Bone marrow (tissue), 2 donors: ENCODE results near the gene ECHDC1.
"Not testable (repeated sequence)": the region's sequence is repeated elsewhere in the genome, so short reads cannot be mapped to it uniquely, and the experiment has no call there.

Source experiments
- DNase-seq, 2 donors: peaks; one replicate each; lab custom pipeline; 2025; lab: John Stamatoyannopoulos, UW

ECHDC1 gene

GRCh38 chr6:127342946-127343808 is at the start of gene ECHDC1:
Gene ECHDC1, minus strand, starts transcription at chr6:127343609. Its CDS starts 12,581 bp downstream, at chr6:127331028.
- peak; percentile 47 to 70 for DNase-seq

DNA sequence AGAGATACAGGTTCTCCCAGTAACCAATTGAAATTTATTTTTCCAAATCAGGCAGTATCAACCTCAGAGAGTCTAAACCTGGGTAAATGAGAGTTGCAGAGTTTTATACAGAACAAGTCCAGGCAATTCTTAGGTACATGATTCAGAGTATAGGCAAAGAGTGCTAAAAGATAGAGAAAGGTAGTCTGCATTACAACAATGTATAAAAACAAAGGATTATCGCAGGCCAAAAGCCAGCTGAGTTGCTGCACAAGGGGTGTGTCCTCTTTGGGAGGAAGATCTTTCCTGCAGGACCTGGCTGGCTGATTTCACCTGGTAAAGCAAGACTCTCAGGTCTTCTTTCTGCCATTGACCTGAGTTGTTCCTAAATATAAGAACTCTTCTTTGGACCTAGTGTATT is 48.9 kb upstream of the ECHDC1 start:
- no peak for DNase-seq

DNA sequence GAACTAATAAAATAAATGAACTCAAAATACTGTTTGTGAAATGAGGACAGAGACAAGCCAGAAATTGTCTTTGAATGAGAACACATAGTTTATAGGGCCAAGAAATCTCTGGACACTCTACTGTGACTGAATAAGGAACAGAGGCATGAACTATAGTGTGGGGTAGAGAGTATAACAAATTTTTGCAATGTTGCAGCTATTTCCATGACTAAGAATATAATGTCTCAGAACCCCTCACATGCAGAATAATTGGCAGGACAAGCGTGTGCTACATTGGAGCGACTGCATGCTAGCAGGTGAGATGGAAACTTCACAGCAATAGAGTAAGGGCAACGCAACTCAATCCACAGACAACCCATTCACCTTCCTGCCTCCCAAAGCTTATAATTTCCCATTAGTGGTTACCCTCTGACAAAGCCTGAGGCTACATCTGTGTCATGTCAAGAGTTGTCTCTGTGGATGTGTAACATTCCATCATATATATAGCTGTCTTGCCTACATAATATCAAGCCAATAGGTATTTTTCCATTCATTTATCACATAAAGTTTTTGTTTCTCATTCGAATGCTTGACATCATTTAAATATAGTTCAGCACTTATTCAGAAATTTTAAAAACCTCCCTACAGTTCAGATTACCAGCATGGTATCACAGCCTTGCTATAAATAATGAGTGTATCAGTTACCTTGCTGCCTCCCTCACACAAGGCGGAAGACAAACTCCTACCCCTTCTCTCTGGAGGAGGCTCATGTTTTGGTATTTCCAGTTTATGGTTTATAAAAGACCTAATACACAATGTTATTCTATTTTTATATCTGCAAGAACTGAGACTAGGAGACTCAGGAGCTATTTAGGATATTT is 47.9 kb upstream of the ECHDC1 start:
- DNase-seq, result no peak

GRCh38 chr6:127389706-127390105 is 46.3 kb upstream of the ECHDC1 start:
- DNase-seq, result no peak

DNA sequence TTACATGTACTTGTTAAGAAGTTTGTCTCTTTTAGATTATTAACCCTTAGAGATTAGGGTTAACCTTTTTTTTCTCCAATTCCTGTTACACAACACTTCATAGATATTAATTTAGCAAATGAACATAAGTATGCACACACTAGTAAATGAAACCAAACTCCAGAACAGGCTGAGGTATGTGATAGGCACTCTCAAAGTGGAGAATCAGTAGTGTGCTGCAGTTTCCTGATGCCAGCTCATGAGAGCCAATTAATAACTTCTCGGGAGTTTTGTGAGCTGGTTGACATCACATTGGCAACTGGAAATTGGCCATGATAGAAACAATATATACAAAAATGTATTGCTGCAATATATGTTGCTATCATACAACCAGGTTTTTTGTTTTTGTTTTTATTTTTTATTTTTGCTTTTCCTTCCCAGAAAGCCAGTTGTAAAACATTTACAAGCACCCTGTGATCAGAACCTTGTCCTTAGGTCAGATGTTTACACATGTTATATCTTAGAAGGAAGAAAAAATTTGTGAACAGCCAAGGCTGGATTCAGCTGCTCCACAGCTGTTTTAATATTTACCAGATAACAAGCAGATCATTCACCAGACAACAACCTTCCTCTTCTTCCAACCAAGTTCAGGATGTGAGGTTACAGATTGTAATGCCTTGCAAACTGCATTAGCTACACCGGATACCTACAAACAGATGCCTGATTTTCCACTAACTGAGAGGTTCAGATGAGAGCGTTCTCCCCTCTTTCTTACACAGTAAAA is 42.4 kb upstream of the ECHDC1 start:
- no peak for DNase-seq

GRCh38 chr6:127384848-127385247 is 41.4 kb upstream of the ECHDC1 start:
- not testable (repeated sequence) for DNase-seq

DNA sequence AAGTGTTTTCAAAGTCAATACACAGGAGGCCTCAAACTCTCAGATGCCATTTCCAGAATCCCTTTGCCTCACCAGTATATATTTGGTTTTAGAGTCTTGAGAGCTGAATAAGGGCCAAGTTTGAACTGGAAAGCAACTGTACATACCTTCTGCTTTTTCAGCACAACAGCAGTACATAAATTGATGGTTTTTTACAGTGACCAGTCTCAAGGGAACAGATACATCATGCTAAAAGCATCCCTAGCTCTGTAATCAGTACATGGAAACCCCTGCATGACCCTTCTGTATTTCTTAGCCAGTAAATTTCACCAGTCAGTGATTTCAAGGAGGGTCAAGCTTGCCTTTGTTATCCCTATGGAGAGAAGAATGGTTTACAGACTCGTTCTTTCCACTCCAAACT is 40.6 kb upstream of the ECHDC1 start:
- no peak for DNase-seq

DNA sequence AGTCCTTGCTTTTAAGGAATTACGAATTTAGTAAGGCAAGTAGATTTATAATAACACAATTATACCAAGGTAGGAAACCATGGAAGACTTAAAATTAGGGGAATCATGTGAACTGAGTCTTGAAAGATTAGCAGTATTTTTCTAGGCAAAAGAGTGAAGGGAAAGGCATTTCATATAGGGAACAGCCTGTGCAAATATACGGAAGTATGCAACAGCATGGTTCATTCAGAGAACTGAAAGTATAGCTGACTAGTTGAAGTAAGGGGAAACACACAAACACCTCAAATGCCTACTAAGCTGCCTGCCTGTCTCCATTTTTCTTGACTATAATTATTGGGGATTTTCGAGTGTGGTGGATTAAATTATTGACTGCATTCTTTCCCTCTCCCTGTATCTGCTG is 39.0 kb upstream of the ECHDC1 start:
- DNase-seq, result no peak

DNA sequence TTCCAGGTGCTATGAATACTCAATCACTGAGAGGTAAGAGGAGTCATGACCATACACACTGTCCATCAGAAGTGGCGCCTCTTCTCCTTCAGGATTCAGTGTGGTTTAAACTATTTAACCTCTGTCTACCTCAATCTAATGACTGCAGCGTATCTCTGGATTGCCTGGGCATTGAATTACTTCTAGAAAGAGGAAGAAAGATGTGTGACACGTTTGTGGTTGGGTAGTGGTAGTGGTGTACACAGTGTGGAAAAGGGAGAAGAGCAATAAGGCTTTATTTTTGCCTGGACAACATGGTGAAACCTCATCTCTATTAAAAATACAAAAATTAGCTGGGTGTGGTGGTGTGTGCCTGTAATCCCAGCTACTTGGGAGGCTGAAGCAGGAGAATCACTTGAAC is 38.0 kb upstream of the ECHDC1 start:
- DNase-seq, result no peak

DNA sequence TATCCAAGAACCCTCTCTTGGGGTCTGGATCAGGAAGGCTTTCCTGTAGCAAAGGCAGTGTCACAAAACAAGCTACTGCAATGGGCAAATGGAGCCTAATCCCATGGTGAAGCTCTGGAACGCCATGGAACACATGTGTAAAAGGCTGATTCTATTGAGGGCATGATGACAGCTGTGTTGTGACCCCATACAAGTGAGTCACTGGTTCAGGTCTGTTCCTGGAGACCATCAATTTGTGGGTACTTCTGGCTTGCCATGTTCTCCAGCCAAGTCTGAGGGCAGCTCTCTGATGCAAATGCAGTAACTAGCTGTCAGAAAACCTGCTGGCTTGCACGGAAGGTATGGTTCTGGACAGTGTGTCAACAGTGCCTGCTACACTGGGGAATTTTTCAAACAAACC is 33.3 kb upstream of the ECHDC1 start:
- no peak for DNase-seq

GRCh38 chr6:127367023-127367375 is 23.6 kb upstream of the ECHDC1 start:
- no peak for DNase-seq

DNA sequence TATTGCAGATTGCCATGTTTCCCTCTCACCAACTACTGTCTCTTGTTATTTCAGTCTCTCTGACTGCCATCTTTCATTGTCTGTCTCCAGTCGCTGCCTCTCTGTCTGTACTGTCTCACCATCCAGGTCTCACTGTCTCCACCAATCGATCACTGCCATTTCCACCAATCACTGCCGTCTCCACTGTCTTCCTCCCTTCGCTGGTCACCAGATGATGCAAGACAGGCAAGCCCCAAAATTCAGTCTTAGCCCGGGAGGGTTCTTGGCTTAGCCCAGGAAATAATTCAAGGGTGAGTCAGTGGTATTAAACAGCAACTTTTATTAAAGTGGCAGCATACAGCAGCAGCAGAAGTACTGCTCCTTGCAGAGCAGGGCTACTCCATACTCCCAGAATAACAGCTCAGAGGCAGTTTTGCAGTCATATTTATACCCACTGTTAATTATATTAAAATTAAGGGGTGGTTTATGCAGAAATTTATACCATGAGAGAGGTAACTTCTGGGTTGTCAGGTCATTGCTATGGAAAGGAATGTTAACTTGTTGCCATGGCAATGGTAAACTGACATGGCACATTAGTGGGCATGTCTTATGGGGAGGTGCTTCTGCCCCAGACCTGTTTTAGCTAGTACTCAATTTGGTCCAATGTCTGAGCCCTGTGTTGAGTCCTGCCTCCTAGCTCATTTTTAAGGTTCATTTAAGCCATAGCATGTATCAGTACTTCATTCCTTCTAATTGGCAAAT is 23.0 kb upstream of the ECHDC1 start:
- peak in 1 of 2 donors; percentile 30 for DNase-seq

DNA sequence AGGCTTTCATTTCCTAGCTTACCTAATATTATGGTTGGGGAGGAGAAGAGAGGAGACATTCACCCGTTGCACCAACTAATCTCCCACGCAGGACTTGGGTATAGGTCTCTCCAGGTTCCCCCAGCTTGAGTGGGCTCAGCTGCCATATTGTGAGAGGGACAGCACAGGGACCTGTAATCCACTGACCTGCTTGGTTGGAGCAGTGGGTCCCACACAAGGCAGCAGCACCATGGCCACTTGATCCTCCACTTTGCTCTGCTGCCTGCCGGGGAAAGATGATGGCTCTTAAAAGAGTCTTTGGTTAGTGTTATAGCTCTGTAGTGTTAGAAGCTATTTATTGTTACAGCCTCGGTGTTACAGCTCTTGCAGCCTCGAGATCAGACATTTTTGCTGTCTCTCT is 22.5 kb upstream of the ECHDC1 start:
- DNase-seq, result no peak

DNA sequence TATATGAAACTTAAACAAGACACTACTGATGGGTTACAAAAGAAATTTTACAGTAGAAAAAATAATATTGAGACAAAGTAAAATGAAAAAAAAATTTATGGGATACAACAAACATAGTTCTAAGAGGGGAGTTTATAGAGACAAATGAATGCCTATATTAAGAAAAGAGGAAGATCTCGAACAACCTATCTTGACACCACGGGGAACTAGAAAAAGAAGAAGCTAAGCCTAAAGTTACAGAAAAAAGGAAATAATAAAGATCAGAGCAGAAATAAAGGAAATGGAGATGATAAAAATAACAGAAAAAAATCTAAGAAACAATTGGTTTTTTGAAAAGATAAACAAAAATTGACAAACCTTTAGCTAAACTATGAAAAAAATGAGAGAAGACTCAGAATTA is 9.1 kb upstream of the ECHDC1 start:
- DNase-seq, result peak in 1 of 2 donors; percentile 69

- no peak for DNase-seq
Observed at GRCh38 chr6:127349980-127350379, 6.6 kb upstream of the ECHDC1 start.

DNA sequence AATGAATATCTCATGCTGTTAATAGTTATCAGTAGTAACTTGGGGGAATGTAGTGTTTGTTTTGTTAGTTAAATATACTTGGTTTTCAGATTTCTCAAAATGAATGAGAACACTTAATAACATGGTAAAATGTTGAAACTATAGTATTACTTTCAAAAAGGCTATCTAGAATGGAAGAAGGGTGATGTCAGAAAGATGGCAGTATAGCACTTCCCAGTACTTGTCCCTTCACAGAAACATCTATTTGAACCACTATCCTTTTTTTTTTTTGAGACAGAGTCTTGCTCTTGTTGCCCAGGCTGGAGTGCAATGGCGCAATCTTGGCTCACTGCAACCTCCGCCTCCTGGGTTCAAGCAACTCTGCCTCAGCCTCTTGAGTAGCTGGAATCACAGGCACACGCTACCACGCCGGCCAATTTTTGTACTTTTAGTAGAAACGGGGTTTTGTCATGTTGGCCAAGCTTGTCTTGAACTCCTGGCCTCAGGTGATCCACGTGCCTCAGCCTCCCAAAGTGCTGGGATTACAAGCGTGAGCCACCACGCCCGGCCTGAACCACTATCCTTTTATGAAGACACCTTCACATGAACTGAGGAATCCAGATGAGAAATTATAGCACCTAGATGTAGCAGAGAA is 4.7 kb upstream of the ECHDC1 start:
- no peak for DNase-seq

DNA sequence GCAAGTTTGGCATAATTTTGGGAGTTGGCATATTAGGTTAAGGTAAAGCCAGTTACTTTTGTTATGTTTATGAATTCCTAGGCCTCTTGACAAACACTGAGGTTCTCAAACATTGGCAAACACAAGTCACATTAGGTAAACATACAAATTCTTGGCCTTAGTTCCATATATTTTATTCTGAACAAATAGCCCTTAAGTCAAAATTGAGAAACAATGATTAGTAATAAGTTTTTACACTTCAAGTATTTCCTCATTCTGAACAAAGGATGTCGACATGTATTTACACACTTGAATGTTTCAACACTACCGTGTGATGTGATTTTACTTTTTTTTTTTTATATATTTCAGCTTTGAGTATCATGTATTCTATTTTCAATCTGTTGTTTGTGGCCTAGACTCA is 3.8 kb upstream of the ECHDC1 start:
- no peak for DNase-seq

- no peak for DNase-seq
Observed at GRCh38 chr6:127345521-127345920, 2.1 kb upstream of the ECHDC1 start.

DNA sequence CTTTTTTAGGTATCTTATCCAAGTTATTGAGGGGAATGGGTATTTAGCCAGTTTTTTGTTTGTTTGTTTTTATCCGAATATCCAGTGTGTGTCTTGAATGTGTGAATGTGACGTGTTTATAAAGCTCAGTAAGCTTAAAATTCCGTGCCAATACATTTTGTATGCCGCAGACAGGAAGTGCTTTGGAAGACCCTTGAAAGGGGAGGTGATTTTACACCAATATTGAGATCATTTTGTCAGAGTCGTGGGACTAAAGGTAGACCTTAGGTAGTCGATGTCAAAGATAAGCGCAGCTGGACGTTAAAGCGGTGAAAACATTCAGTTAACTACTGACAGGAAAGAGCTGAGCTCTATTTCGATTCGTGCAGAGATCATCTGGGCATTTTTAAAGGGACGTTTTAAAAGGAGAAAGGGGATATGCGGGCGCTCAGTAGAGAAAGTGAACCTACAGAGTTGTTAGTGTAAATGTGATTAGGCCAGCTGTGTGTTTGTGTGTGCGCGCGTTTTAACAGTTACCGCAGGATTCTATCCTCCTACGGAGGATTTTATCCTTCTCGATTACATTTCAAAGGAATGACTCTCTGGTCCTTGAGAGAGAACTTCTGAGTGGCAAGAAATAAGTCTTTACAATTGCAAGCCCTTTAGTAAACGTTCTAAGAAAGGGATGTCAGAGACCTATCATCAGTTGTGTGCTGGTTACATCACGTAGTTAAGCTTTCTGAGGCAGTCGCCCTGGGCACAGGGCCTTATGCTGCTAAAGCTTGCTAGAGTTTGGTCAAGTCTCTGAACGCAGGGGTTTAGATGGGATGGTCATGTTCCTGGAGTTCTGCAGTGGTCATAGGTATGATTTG is 625 bp upstream of the ECHDC1 start:
- no peak for DNase-seq

DNA sequence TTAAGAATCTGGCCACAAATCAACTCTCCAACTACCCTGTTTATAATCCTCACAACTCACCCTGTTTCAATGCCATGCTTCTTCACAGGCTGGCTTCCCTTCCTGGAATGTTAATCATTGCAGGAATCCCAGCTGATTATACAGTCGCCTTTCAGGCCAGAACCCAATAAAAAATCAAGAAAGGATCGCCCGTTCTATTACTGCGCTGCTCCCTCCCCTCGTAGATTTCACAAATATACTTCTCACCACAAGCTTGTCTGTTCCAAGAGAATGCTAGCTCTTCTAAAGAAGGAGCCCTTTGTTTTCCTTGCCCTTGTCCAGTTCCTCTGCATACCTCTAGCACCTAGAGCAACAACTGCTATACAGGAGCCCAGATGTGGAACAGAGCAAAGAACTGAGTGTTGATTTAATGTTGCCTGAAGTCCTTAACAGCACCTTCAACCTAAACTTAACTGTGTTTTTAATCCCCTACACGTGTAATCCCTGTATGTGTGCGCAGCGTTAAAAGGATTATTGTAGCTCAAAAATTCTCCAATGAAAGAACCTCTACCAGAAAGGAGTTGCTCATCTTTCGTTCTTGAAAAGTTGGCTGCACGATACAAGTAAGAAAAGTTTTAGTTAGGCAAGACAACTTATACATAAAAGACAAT is 988 bp downstream of the ECHDC1 start:
- no peak for DNase-seq
